22Rv1 (cell line): ENCODE data around the gene GPR4.

ENCODE experiments used
- H3K27ac ChIP-seq: fragments of 450-650 bp; 2 replicates; pipeline ENCODE4 v1.5.1; 2017
- ZFX ChIP-seq: fragments of 450-650 bp; IDR thresholded peaks from 2 replicates; pipeline ENCODE4 v1.6.1; 2017; ENCODE audit warnings: antibody characterized with exemption, borderline replicate concordance
- TF ChIP-seq, protein P1 (sequence below): fragments of 450-650 bp; IDR thresholded peaks from 2 replicates; pipeline ENCODE4 v1.5.1; 2017; ENCODE audit warnings: mild to moderate bottlenecking

The GPR4 gene

DNA sequence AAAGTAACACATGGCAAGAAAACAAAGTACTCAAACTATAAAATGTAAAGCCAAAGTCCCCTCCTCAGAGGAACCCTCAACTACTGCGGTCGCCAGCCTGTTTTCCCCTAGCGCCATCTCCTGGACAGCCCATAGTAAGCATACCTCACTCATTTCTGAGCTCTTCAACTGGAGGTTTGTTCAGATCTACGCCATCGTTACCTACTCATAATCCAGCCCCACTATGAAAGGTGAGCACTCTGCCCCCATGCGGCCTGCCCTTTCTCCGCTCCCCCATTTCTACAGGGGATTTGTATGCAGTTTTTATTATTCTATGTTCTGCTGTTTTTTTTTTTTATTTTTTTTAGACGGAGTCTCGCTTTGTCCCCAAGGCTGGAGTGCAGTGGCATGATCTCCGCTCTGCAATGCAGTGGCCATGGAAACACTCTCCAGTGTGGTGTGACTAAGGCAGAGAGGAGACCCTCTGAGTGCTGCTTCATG lies 43.6 kb downstream of the GPR4 start:
- TF ChIP-seq ZFX: no peak
- TF ChIP-seq, protein P1, sequence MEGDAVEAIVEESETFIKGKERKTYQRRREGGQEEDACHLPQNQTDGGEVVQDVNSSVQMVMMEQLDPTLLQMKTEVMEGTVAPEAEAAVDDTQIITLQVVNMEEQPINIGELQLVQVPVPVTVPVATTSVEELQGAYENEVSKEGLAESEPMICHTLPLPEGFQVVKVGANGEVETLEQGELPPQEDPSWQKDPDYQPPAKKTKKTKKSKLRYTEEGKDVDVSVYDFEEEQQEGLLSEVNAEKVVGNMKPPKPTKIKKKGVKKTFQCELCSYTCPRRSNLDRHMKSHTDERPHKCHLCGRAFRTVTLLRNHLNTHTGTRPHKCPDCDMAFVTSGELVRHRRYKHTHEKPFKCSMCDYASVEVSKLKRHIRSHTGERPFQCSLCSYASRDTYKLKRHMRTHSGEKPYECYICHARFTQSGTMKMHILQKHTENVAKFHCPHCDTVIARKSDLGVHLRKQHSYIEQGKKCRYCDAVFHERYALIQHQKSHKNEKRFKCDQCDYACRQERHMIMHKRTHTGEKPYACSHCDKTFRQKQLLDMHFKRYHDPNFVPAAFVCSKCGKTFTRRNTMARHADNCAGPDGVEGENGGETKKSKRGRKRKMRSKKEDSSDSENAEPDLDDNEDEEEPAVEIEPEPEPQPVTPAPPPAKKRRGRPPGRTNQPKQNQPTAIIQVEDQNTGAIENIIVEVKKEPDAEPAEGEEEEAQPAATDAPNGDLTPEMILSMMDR: peak; percentile 84
- no peak overlapping the region for H3K27ac ChIP-seq

DNA sequence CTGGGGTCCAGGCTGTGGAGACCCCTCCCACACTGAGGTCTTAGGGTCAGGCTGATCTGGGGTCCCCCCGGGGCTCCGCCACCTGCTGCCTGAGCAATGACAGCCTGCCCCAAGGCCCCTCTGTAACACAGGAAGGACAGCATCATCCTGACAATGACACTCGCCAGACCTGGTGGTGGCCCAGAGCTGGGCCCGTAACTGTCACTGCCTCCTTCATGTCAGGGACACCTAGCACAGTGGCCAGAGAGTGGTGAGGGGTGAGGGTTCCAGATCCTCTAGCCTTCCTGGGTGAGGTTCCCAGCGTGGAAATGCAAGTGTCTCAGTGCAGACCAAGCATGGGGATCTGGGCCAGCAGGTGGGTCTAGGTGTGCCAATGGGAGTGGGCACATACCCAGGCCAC lies 45.2 kb downstream of the GPR4 start:
- no peak overlapping the region for H3K27ac ChIP-seq
- TF ChIP-seq, protein P1: no peak
- TF ChIP-seq ZFX: no peak

DNA sequence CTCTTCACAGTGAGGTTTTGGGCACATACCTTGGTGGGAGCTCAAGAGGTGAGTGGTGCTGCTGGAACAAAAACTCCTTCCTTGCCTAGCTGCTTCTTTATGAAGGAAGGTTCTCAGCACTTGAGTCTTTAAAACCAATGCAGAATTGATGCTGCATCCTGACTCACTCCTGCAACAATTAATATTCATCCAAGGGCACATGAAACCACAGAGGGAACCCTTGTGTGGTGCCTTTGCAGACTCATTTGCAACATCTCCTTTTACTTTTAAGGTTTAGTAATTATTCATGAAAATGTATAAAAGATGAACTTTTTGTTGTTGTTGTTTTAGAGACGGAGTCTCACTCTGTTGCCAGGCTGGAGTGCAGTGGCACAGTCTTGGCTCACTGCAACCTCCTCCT lies 47.5 kb downstream of the GPR4 start:
- TF ChIP-seq ZFX: no peak
- TF ChIP-seq, protein P1: no peak
- no peak overlapping the region for H3K27ac ChIP-seq

DNA sequence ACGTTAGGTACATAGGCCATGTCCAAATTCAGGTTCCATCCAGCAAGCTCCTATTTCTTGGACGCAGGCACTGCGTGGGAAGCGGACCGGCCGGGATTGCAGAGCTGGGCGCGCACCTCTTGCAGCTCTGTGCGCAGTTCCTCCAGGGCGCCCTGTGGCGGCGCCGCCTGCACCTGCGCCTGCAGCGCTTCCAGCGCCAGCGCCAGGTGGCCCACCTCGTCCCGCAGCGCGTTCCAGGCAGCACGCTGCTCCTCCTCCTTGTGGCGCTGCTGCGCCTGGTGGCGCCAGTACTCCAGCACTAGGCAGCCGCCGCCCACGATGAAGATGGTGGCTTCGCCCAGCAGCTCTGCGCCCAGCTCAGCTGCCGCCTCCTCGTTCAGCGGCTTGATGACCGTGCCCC lies 48.5 kb downstream of the GPR4 start:
- no peak overlapping the region for H3K27ac ChIP-seq
- TF ChIP-seq, protein P1: no peak
- no peak for TF ChIP-seq ZFX

DNA sequence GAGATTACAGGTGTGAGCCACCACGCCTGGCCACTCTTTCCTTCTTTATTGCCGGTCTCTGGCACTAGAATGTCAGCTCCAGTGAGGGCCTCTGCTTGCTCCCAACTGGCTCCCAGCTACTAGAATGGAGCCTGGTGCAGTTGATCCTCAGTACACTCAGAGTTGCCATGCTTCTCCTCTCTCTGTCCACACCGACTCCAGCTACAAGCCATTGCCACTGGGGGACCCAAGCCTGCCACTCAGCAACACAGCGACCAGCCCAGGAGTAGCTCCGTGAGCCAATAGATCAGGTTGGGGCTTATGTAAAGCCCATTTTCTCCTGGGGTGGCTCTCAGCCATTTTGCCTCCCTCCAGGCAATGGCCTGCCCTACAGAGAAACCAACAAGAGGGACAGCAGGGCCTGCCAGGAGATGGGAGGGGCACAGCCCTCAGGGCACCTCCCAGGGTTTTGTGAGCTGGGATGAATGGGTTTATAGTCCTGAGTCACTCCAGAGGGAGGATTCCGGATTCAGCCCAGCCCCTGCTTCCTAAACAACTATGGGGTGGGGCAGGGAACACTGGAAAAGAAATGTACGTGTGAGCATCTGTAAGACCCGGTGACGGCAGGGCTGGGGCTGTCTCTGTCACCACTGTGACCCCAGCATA lies 53.9 kb downstream of the GPR4 start:
- peak overlapping the region; percentile 43 for H3K27ac ChIP-seq

DNA sequence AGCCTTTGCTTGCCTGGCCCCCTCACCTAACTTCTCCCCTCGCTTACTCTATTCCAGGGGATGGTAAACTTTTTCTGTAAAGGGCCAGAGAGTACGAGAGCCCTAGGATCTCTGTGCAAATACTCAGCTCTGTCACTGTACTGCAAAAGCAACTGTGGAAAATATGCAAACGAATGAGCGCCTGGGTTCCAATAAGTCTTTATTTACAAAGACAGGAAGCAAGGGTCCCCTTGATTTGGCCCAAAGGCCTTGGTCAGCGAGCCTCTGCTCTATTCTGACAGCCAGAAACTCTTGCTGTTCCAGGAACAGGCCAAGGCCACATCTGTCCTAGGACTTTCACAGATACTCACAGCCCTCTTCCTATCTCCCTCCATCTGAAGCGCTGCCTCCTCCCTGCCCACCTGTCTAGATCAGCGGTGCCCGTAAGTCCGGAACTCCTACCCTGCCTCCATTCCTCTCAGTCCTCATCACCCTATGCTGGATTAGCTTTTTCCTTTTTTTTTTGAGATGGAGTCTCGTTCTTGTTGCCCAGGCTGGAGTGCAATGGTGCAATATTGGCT lies 54.7 kb downstream of the GPR4 start:
- no peak for TF ChIP-seq ZFX
- TF ChIP-seq, protein P1: no peak
- H3K27ac ChIP-seq: peak overlapping the region; percentile 43

More for the DNA sequence above, 53.9 kb downstream of the GPR4 start:
- TF ChIP-seq, protein P1: no peak
- TF ChIP-seq ZFX: no peak

DNA sequence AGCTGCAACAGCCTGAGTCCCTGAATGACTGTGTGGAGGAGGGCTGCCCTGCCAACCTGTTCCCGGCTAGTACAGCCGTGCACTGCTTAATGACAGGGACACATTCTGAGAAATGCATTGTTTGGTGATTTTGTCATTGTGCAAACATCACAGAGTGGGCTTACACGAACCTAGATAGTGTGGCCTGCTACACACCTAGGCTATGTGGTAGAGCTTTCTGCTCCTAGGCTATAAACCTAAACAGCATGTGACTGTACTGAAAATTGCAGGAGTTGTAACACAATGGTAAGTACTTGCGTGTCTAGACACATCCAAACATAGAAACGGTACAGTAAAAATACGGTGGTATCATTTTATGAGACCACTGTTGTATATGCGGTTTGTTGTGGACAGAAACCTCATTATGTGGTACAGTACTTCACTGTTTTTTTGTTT lies 59.8 kb downstream of the GPR4 start:
- no peak overlapping the region for H3K27ac ChIP-seq
- TF ChIP-seq, protein P1: no peak
- no peak for TF ChIP-seq ZFX
